Nephron (organoid): ENCODE measurements around the gene STAT5B.

Experiments
- H3K27ac Mint-ChIP-seq, 3 experiments: 2 replicates each; pipeline ENCODE4 v1.8.0; 2020; ENCODE audit warnings: mixed read lengths in 3 of 3, mild to moderate bottlenecking in 2 of 3, moderate library complexity in 1 of 3
- H3K27me3 Mint-ChIP-seq: 2 replicates; pipeline ENCODE4 v1.8.0; 2021; ENCODE audit warnings: low read depth, mild to moderate bottlenecking, moderate library complexity, mixed read lengths
- H3K36me3 Mint-ChIP-seq: 2 replicates; pipeline ENCODE4 v1.8.0; 2020; ENCODE audit warnings: low read depth, mixed read lengths
- H3K4me1 Mint-ChIP-seq: 2 replicates; pipeline ENCODE4 v1.8.0; 2020; ENCODE audit warnings: mixed read lengths
- H3K4me3 Mint-ChIP-seq, 3 experiments: 2 replicates each; pipeline ENCODE4 v1.8.0; 2020; ENCODE audit warnings: mild to moderate bottlenecking in 3 of 3, mixed read lengths in 3 of 3, moderate library complexity in 2 of 3
- H3K9me3 Mint-ChIP-seq: 2 replicates; pipeline ENCODE4 v1.8.0; 2020; ENCODE audit warnings: mixed read lengths
- CTCF ChIP-seq, 3 experiments: fragments of 200-600 bp; sonication (generic); IDR thresholded peaks; one replicate each; pipeline ENCODE4 v1.5.0; 2021; ENCODE audit warnings: antibody characterized with exemption in 3 of 3; ENCODE audit not compliant: unreplicated experiment in 3 of 3

Gene STAT5B

GRCh38 chr17:42277342-42277712 lies 1.1 kb upstream of the STAT5B start:
- no peaks in the 10 kb centered on the region for H3K27me3 Mint-ChIP-seq
- no peaks in the 10 kb centered on the region for H3K36me3 Mint-ChIP-seq
- peaks cover 34% of the 10 kb centered on the region for H3K4me1 Mint-ChIP-seq
- no peaks in the 10 kb centered on the region for H3K9me3 Mint-ChIP-seq
- H3K27ac Mint-ChIP-seq: peak overlapping the region; percentile 78 to 94 (median 90)
- no peak for TF ChIP-seq CTCF (IDR thresholded peaks at IDR 0.05; ENCODE audit: unreplicated experiment in 3 of 3)
- H3K4me3 Mint-ChIP-seq: peak overlapping the region; percentile 79 to 90 (median 85)

GRCh38 chr17:42276609-42277341 lies 584 bp upstream of the STAT5B start:
- Mint-ChIP-seq H3K4me1 (peaks cover 34% of the 10 kb centered on the region), H3K4me3 (peak overlapping the region; percentile 79 to 90 (median 85)), H3K36me3 (no peaks in the 10 kb centered on the region), H3K27ac (peak overlapping the region; percentile 78 to 94 (median 90)), H3K9me3 (no peaks in the 10 kb centered on the region), H3K27me3 (no peaks in the 10 kb centered on the region)
- TF ChIP-seq CTCF (IDR thresholded peaks at IDR 0.05; ENCODE audit: unreplicated experiment in 3 of 3): no peak

GRCh38 chr17:42275527-42276358 lies 448 bp downstream of the STAT5B start:
- peak overlapping the region; percentile 92 to 94 (median 94) for H3K4me3 Mint-ChIP-seq
- peaks cover 34% of the 10 kb centered on the region for H3K4me1 Mint-ChIP-seq
- no peaks in the 10 kb centered on the region for H3K9me3 Mint-ChIP-seq
- H3K27ac Mint-ChIP-seq: peak overlapping the region; percentile 87 to 95 (median 94)
- H3K27me3 Mint-ChIP-seq: no peaks in the 10 kb centered on the region
- TF ChIP-seq CTCF (IDR thresholded peaks at IDR 0.05; ENCODE audit: unreplicated experiment in 3 of 3): no peak
- H3K36me3 Mint-ChIP-seq: no peaks in the 10 kb centered on the region

- no peaks in the 10 kb centered on the region for H3K9me3 Mint-ChIP-seq
- H3K27me3 Mint-ChIP-seq: no peaks in the 10 kb centered on the region
- no peaks in the 10 kb centered on the region for H3K36me3 Mint-ChIP-seq
- H3K27ac Mint-ChIP-seq: peak overlapping the region; percentile 87 to 95 (median 94)
- no peak for TF ChIP-seq CTCF (IDR thresholded peaks at IDR 0.05; ENCODE audit: unreplicated experiment in 3 of 3)
- peak overlapping the region; percentile 92 to 94 (median 94) for H3K4me3 Mint-ChIP-seq
- H3K4me1 Mint-ChIP-seq: peaks cover 34% of the 10 kb centered on the region
Measured at GRCh38 chr17:42274812-42275526, 1.2 kb downstream of the STAT5B start.

- no peaks in the 10 kb centered on the region for H3K9me3 Mint-ChIP-seq
- H3K36me3 Mint-ChIP-seq: no peaks in the 10 kb centered on the region
- no peak overlapping the region for H3K27ac Mint-ChIP-seq
- H3K27me3 Mint-ChIP-seq: no peaks in the 10 kb centered on the region
- H3K4me1 Mint-ChIP-seq: peaks cover 34% of the 10 kb centered on the region
- no peak for TF ChIP-seq CTCF (IDR thresholded peaks at IDR 0.05; ENCODE audit: unreplicated experiment in 3 of 3)
- peak overlapping the region; percentile 92 to 94 (median 94) for H3K4me3 Mint-ChIP-seq
Measured at GRCh38 chr17:42274253-42274542, 2.0 kb downstream of the STAT5B start.
